Measurements from ENCODE around the gene DRD1.
"Not testable (repeated sequence)": the region's sequence is repeated elsewhere in the genome, so short reads cannot be mapped to it uniquely, and the experiment has no call there.

DNA sequence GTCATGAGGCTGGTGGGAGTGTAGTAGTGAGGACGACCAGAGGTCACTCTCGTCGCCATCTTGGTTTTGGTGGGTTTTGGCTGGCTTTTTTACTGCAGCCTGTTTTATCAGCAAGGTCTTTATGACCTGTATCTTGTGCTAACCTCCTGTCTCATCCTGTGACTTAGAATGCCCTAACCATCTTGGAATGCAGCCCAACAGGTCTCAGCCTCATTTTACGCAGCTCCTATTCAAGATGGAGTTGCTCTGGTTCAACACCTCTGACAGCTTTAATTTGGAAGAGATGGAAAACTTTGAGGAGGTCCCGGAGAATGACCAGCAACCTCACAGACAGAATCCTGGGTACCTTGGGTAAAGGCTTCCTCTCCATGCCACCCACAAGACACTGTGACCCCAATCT lies 10.4 kb upstream of the DRD1 start:
- not testable (repeated sequence) for TF ChIP-seq YY1 (IDR thresholded peaks at IDR 0.05; ENCODE audit: insufficient read depth, insufficient read length); ZNF274 (IDR thresholded peaks at IDR 0.05; ENCODE audit: low read depth, low read length)

Data from NT2/D1 (cell line).